ACC112 (cell line): ENCODE results near the gene MALL.
A peak's percentile ranks its signal among the peaks of the same experiment; 100 is the strongest.
"Not testable (repeated sequence)": the region's sequence is repeated elsewhere in the genome, so short reads cannot be mapped to it uniquely, and the experiment has no call there.

Source experiments
- H2AFZ ChIP-seq: fragments of 200-600 bp; sonication (generic); one replicate; pipeline ENCODE4 v1.6.0; 2017; ENCODE audit warnings: antibody characterized with exemption, low read length; ENCODE audit not compliant: unreplicated experiment
- H3K27ac ChIP-seq: fragments of 200-600 bp; sonication (generic); 2 replicates; pipeline ENCODE4 v1.5.1; 2014; ENCODE audit warnings: low read depth, mild to moderate bottlenecking, antibody characterized with exemption, low read length, moderate library complexity
- H3K27me3 ChIP-seq: fragments of 200-600 bp; sonication (generic); 2 replicates; pipeline ENCODE4 v1.6.1; 2014; ENCODE audit warnings: mild to moderate bottlenecking, antibody characterized with exemption, low read length, moderate library complexity, mixed read lengths; ENCODE audit not compliant: insufficient read depth
- H3K36me3 ChIP-seq: fragments of 200-600 bp; sonication (generic); 2 replicates; pipeline ENCODE4 v1.6.1; 2016; ENCODE audit warnings: mild to moderate bottlenecking, antibody characterized with exemption, low read length, moderate library complexity, mixed read lengths; ENCODE audit not compliant: insufficient read depth
- H3K4me1 ChIP-seq: fragments of 200-600 bp; sonication (generic); one replicate; pipeline ENCODE4 v1.6.1; 2016; ENCODE audit warnings: low read length, mixed read lengths; ENCODE audit not compliant: insufficient read depth, unreplicated experiment, control insufficient read depth
- H3K4me3 ChIP-seq: fragments of 200-600 bp; sonication (generic); 2 replicates; pipeline ENCODE4 v1.5.1; 2014; ENCODE audit warnings: mild to moderate bottlenecking, low read depth, low read length
- H3K79me2 ChIP-seq: fragments of 200-600 bp; sonication (generic); one replicate; pipeline ENCODE4 v1.6.0; 2016; ENCODE audit warnings: low read length; ENCODE audit not compliant: control insufficient read depth, unreplicated experiment, insufficient read depth

MALL gene

DNA sequence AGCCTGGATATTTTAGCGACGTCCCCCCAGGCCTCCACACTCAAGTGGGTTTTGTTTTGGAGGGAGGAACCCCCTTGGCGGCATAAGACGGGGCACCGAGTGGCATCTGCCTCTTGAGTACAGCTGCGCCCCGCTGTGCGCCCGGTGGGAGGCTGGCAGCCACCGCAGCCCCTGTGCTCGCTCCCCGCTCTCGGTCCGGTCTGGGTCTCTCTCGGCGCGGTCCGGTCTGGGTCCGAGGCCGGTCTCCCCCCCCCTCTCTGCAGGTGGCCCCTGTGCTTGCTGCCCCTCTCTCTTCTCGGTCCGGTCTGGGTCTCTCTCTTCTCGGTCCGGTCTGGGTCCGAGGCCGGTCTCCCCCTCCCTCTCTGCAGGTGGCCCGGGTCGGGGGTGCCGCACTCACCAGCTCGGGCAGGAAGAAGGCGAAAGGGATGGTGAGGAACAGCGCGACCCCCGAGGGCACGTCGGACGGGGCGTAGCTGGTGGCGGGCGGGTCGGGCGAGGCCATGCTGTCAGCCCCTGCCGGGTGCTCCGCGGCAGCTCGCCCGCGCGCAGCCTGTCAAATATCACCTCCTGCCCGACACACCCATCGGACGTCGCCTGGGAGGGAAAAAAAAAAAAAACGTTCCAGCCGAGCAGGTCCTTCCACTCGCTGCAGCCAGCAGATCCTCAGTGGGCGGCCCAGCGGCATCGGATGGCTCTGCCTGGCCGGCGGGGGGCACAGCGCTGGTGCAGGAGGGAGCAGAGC lies at the start of gene MALL:
MALL (minus strand) TSS at position 532 of the 742 bp plus-strand sequence; CDS start at position 502, 30 bp downstream.
- peaks cover 7% of the 10 kb centered on the region; the same call in 1 of the 2 replicates for H3K27me3 ChIP-seq
- no peaks in the 10 kb centered on the region for H3K36me3 ChIP-seq
- no peaks in the 10 kb centered on the region for H3K79me2 ChIP-seq
- H3K4me3 ChIP-seq: peak within 1 kb of the TSS; percentile 65
- H3K27ac ChIP-seq: no peak within 1 kb of the TSS
- H2AFZ ChIP-seq: peak within 1 kb of the TSS; percentile 51
- peaks cover 4% of the 10 kb centered on the region for H3K4me1 ChIP-seq

DNA sequence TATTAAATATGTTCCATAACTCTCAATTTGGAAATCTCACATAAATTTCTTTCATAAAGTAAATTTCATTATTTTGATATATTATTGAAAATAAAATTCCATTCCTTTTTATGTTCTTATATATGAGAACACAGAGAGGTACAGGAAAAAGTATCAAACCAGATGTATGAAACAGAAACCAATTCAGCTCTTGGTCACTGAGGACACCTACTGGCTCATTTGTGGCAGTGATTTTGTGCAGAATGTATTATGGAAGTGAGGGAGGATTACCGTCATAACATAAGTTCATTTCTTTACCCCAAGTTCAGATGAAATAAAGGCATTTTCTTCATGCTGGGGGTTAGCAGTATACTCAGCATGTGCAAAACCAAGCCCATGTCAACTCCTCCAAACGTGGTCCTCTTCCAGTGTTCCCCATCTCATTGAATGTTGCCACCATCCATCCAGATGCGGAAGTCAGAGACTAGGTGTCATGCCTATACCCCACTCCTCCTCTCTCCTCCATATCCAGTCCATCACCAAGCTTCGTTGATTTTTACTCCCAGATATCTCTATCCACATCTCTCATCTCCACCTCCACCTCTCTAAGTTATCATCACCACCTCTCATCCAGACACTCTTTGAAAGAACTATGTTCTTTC lies 41.7 kb upstream of the MALL start:
- no peaks in the 10 kb centered on the region for H3K36me3 ChIP-seq
- peaks cover 5% of the 10 kb centered on the region for H3K4me1 ChIP-seq
- no peaks in the 10 kb centered on the region for H3K79me2 ChIP-seq
- H2AFZ ChIP-seq: peak overlapping the region; percentile 44
- H3K27ac ChIP-seq: peak overlapping the region; percentile 78
- no peak overlapping the region for H3K4me3 ChIP-seq
- H3K27me3 ChIP-seq: no peaks in the 10 kb centered on the region

- H2AFZ ChIP-seq, H3K27me3 ChIP-seq: not testable (repeated sequence)
These were observed 39.2 kb upstream of the MALL start for GRCh38 chr2:110154828-110155227.

GRCh38 chr2:110154188-110154587 lies 38.6 kb upstream of the MALL start:
- H3K4me1 ChIP-seq: peaks cover 16% of the 10 kb centered on the region
- not testable (repeated sequence) for H3K27ac ChIP-seq, H2AFZ ChIP-seq, H3K4me3 ChIP-seq, H3K79me2 ChIP-seq, H3K36me3 ChIP-seq, H3K27me3 ChIP-seq

More at GRCh38 chr2:110154828-110155227, 39.2 kb upstream of the MALL start:
- not testable (repeated sequence) for H3K79me2 ChIP-seq, H3K27ac ChIP-seq, H3K4me3 ChIP-seq, H3K36me3 ChIP-seq
- peaks cover 11% of the 10 kb centered on the region for H3K4me1 ChIP-seq

- Histone ChIP-seq H3K27ac (no peak overlapping the region), H3K4me3 (no peak overlapping the region), H3K79me2 (no peaks in the 10 kb centered on the region), H3K27me3 (no peaks in the 10 kb centered on the region), H3K4me1 (peaks cover 22% of the 10 kb centered on the region), H3K36me3 (no peaks in the 10 kb centered on the region), H2AFZ (no peak overlapping the region)
These were observed 37.8 kb upstream of the MALL start for GRCh38 chr2:110153416-110153815.

- Histone ChIP-seq H3K79me2 (no peaks in the 10 kb centered on the region), H3K4me1 (peaks cover 22% of the 10 kb centered on the region), H3K27ac (no peak overlapping the region), H3K27me3 (no peaks in the 10 kb centered on the region), H3K4me3 (no peak overlapping the region), H2AFZ (no peak overlapping the region), H3K36me3 (no peaks in the 10 kb centered on the region)
These were observed 37.3 kb upstream of the MALL start for GRCh38 chr2:110152943-110153342.

- H3K27ac ChIP-seq: peak overlapping the region; percentile 98
- no peaks in the 10 kb centered on the region for H3K79me2 ChIP-seq
These were observed 34.0 kb upstream of the MALL start for GRCh38 chr2:110149330-110150220.

DNA sequence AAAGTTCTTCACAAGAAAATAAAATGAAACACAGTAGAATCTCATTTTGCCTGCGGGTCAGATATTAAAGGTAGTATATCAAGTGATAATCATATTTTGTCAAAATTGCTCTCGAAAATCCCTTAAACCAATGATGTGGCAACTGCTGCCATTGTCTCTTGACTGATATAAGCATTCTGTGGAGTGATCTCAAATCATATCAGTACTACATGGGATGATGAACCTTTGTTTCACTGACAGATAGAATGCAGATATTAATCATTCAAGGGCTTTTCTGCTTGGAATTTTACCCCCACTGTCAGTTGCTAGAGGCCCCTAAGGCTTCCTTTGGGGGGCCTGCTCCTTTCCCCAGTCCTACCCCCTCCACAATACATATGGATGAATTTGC lies 31.3 kb upstream of the MALL start:
- no peaks in the 10 kb centered on the region for H3K36me3 ChIP-seq
- H3K4me1 ChIP-seq: peaks cover 20% of the 10 kb centered on the region
- no peak overlapping the region for H2AFZ ChIP-seq
- H3K4me3 ChIP-seq: no peak overlapping the region
- no peaks in the 10 kb centered on the region for H3K27me3 ChIP-seq
- no peaks in the 10 kb centered on the region for H3K79me2 ChIP-seq
- H3K27ac ChIP-seq: no peak overlapping the region

More at GRCh38 chr2:110149330-110150220, 34.0 kb upstream of the MALL start:
- H3K4me1 ChIP-seq: peaks cover 16% of the 10 kb centered on the region
- H3K36me3 ChIP-seq: no peaks in the 10 kb centered on the region
- no peaks in the 10 kb centered on the region for H3K27me3 ChIP-seq
- peak overlapping the region; percentile 77 for H2AFZ ChIP-seq
- peak overlapping the region; percentile 47; the same call in 1 of the 2 replicates for H3K4me3 ChIP-seq

DNA sequence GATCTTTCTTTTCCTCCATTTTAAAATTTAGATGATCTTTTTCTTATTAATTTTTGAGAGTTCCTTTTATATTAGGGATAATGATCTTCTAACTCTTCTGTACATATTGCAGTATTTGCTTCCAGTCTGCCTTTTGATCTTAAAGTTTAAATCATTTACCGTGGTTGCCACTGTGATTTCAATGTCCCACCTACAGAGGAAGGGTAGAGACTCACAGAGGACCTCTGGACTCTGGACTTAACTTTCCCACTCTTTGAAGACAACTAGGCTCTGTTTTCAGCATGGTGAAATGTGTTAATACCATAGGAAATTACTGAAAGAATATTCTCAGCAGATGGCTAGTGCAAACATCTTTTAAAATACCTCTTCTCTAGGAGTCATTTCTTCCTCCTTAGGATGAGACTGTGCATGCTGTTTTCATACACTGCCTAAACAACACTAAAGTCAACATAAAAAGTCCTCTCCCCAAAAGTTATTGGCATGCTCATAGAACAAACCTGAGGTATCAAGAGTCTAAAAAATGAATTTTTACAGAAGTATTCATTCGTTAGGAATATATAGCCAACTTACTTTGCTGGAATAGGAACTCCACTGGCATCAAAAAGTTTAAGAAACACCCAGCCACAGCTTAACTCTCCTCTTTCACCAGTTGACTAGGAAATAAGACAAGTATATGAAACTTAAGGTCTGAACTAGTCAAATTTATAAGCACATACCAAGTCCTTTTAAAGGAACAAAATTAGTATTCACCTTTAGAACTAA lies 30.7 kb upstream of the MALL start:
- Histone ChIP-seq H3K27me3 (no peaks in the 10 kb centered on the region), H3K4me1 (peaks cover 20% of the 10 kb centered on the region), H3K4me3 (no peak overlapping the region), H3K27ac (no peak overlapping the region), H2AFZ (no peak overlapping the region), H3K79me2 (no peaks in the 10 kb centered on the region), H3K36me3 (no peaks in the 10 kb centered on the region)

- Histone ChIP-seq H3K27ac (no peak overlapping the region), H3K36me3 (no peaks in the 10 kb centered on the region), H3K4me1 (peaks cover 7% of the 10 kb centered on the region), H3K27me3 (no peaks in the 10 kb centered on the region), H3K4me3 (no peak overlapping the region), H2AFZ (no peak overlapping the region), H3K79me2 (no peaks in the 10 kb centered on the region)
These were observed 28.4 kb upstream of the MALL start for GRCh38 chr2:110143982-110144381.
